ENCODE results near the gene CLP1.

The CLP1 gene

GRCh38 chr11:57657194-57658022 lies at the start of gene CLP1:
CLP1 (plus strand) TSS chr11:57657762; CDS start chr11:57659477, 1,715 bp downstream.
- DNase-seq: peak; percentile 99

- no peak for DNase-seq
Observed at GRCh38 chr11:57610170-57610569, 47.4 kb upstream of the CLP1 start.

DNA sequence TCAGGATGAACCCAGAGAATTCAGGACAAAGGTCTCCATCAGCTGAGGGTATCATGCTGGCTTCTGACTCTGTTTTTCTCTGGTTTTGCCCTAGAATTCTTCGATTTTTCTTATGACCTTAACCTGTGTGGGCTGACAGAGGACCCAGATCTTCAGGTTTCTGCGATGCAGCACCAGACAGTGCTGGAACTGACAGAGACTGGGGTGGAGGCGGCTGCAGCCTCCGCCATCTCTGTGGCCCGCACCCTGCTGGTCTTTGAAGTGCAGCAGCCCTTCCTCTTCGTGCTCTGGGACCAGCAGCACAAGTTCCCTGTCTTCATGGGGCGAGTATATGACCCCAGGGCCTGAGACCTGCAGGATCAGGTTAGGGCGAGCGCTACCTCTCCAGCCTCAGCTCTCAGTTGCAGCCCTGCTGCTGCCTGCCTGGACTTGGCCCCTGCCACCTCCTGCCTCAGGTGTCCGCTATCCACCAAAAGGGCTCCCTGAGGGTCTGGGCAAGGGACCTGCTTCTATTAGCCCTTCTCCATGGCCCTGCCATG lies 43.3 kb upstream of the CLP1 start:
- DNase-seq: no peak

GRCh38 chr11:57615308-57615707 lies 42.3 kb upstream of the CLP1 start:
- no peak for DNase-seq

GRCh38 chr11:57616595-57616994 lies 41.0 kb upstream of the CLP1 start:
- DNase-seq: no peak

DNA sequence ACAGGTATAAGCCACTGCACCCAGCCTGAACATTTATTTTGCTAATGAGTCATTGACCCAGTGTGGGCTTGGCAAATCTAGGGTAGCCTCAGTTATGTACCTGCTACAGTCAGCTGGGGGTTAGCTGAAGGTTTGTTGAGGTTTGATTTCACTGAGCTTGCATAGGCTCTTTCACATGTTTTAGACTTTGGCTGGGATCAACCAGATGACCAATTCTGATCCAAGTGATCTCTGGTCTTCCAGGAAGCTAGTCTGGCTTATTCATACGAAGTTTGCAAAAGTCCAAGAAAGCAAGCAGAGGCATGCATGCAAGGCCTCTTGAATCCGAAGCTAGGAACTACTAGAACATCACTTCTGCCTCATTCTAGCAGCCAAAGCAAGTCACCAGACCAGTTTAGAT lies 39.1 kb upstream of the CLP1 start:
- no peak for DNase-seq

GRCh38 chr11:57619331-57619730 lies 38.2 kb upstream of the CLP1 start:
- DNase-seq: no peak

- DNase-seq: no peak
Observed at GRCh38 chr11:57620467-57620866, 37.1 kb upstream of the CLP1 start.

- DNase-seq: no peak
Observed at GRCh38 chr11:57622263-57622662, 35.3 kb upstream of the CLP1 start.

GRCh38 chr11:57624864-57625263 lies 32.7 kb upstream of the CLP1 start:
- DNase-seq: no peak

- DNase-seq: no peak
Observed at GRCh38 chr11:57626895-57627294, 30.7 kb upstream of the CLP1 start.

DNA sequence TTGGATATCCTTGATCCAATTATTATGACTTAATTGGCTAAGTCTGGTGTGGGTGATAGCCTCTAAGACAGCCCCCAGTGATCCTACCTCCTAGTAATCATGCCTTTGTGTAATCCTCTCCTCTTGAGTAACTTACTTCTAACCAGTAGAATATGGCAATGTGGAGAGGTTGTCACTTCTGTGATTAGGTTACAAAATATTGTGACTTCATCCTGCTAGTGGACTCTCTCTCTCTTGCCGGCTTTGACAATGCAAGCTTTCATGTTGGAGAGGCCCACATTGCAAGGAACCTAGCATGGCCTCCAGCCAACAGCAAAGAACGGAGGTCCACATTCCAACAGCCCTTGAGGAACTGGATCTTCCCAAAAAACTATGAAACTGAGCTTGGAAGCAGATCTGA lies 27.4 kb upstream of the CLP1 start:
- DNase-seq: no peak

DNA sequence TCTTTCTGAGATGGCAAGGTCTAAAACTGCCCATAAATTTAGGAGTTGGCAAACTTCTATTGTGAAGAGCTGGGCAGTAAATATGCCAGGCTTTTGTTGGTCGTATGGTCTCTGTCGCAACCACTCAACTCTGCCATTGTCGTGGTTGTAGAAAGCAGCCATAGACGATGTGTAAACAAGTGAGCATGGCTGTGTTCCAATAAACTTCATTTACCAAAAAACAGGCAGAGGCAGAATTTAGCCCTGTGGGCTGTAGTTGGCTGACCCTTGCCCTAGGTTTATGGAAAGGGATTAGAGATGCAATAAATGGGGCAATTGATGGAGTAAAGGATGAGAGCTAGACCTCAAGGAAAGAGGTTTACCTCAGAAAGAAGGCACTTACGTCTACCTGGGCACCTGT lies 25.4 kb upstream of the CLP1 start:
- no peak for DNase-seq

GRCh38 chr11:57633394-57634070 lies 24.0 kb upstream of the CLP1 start:
- DNase-seq: no peak

DNA sequence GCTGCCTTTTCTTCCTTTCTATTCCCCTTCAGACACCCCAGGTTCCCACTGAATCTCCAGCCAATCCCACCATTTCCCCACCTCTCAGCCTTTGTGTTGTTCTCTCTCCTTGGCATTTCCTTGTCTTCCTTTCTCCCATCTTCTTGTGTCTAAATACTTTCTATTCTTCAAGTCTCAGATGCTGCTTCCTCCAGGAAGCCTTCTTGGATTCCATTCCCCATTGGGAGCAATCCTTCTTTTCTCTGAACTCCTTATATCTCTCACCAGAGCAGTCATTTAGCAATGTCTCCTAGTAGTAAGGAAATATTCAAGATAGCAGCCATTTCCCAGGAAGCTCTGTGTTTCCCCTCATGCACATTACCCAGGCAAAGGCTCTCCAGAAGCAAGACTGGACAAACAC lies 23.3 kb upstream of the CLP1 start:
- DNase-seq: no peak

DNA sequence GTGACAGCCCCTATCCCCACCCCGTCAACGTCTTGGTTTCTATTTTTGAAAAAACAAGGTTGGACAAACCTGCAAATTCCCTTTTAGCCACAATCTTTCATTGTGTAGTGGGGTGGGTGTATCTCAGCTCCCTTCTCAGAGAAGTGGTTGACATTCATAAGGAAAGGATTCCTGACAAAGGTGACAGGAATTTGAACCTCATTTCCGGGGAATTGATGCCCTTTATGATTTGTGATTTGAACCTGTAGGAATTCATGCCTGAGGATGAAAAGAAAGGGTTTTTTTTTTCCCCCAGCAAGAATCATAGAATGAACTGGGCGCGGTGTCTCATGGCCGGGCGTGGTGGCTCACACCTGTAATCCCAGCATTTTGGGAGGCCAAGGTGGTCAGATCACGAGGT lies 22.3 kb upstream of the CLP1 start:
- DNase-seq: no peak

- no peak for DNase-seq
Observed at GRCh38 chr11:57637626-57638004, 19.9 kb upstream of the CLP1 start.

GRCh38 chr11:57638005-57638781 lies 19.4 kb upstream of the CLP1 start:
- DNase-seq: no peak

GRCh38 chr11:57638811-57639320 lies 18.7 kb upstream of the CLP1 start:
- no peak for DNase-seq

DNA sequence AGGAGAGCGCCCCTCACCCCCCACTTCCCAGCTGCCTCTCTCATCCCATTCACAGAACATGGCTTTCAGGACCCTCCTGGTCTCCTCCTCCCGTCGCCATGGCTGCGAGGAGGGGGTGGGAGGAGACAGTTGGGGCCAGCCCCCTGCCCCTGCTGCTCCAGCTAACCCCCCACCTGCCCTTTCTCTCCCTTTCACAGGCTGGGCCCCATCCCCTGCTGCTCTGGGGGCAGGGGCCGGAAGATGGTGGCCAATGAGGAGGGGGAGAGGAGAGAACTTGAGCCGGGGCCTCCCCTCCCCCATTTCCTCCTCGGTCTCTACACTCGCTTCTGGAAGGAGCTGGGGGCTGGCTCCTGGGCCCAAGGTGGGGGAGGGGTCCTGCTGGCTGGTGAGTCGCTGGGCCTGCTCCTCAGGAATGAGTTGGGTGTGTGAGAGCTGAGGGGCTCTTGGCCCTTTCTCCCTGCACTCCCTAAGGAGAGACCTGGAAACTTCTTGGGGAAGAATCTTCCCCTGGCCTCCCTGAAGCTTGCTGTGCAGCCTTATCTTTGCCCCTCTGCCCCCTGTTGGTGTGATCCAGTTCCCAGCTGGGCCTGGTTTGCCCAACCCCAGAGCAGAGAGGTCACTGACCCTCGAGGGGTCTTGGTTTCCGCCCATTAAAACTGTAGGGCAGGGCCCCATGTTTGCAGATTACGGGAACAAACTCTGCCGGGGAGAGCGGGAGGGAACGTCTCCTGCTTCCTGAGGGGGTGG lies 18.1 kb upstream of the CLP1 start:
- DNase-seq: no peak

DNA sequence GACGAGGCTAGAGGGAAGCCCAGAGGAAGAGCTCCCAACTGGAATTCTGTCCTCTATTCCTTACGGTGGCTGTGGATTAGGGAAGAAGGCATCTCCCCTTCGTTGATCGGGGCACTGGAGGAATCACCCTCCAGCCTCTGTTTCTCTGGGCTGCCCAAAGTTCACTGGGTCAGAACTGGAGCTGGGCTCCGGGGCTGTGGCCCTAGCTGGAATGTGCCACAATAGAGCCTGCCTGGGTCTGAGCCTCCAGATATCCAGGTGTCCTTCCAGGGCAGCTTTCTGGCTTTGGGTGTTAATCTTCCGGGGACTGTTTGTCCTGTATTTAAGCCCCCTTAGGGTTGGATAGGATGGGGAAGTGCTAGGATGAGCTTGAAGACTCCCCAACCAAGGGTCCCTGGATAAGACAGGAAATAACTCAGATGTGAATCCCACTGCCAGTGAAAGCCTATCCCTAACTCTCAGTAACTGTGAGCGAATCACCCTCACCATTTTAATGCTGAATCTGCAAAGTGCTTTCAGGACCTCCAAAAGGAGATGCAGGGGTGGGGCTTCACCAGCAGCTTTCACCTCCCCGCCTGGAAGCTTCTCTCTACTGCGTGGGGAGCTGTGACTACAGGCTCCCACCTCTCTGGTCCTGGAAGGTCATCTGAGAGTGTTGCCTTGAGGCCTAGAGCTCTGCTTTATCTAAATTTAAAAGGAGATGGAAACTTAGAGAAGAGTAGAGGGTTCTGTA lies 17.3 kb upstream of the CLP1 start:
- no peak for DNase-seq
